Measurements from ENCODE around the gene RNF166. TPM values are rescaled to one million over a fixed set of nuclear protein-coding genes. Genes with fewer than 3 reads are reported as not detected.

The RNF166 gene
- total RNA-seq, 3 donors from 2014 or later (not counting 1 experiment from before 2014, with no cell fraction given) = 459 to 712 (median 501) TPM

- intact Hi-C loops (cut with micrococcal nuclease) = no loop called here
- H3K36me3 ChIP-seq (ENCODE audit: control insufficient read depth, insufficient read depth, low read length) = peaks cover 72% of the 10 kb centered on the region
- no peaks in the 10 kb centered on the region for H3K4me1 ChIP-seq (ENCODE audit: control insufficient read depth, insufficient read depth, low read length)
- 96% methylated on average over 31 of the region's 31 CpGs for WGBS (ENCODE audit: insufficient coverage)
- H3K27ac ChIP-seq (ENCODE audit: low read length) = no peak overlapping the region
- Mint-ChIP-seq H3K27me3 (ENCODE audit: low read depth in 2 of 2) (no peaks in the 10 kb centered on the region), H3K36me3 (no peaks in the 10 kb centered on the region), H3K4me3 (no peak overlapping the region), H3K4me1 (no peaks in the 10 kb centered on the region), H3K9me3 (no peaks in the 10 kb centered on the region), H3K27ac (peak overlapping the region in 1 of 2 donors; percentile 38)
- DNase-seq (no peak), ATAC-seq (no peak)
- no peaks in the 10 kb centered on the region for H3K9me3 ChIP-seq (ENCODE audit: control insufficient read depth, insufficient read depth, low read length)
- H3K4me3 ChIP-seq (ENCODE audit: low read length) = no peak overlapping the region
- no peak for TF ChIP-seq CTCF (IDR thresholded peaks at IDR 0.05)
- H3K27me3 ChIP-seq (ENCODE audit: control insufficient read depth, insufficient read depth, low read length) = no peaks in the 10 kb centered on the region
Observed at GRCh38 chr16:88724855-88725555, 18.8 kb upstream of the RNF166 start.

- 95% methylated on average over 16 of the region's 17 CpGs for WGBS (ENCODE audit: insufficient coverage)
Observed at GRCh38 chr16:88723911-88724310, 17.7 kb upstream of the RNF166 start.

GRCh38 chr16:88723507-88723887, 17.3 kb upstream of the RNF166 start:
- H3K36me3 Mint-ChIP-seq = no peaks in the 10 kb centered on the region
- WGBS (ENCODE audit: insufficient coverage) = 84% methylated on average over 8 of the region's 8 CpGs
- no peak for ATAC-seq

More at GRCh38 chr16:88723911-88724310, 17.7 kb upstream of the RNF166 start:
- H3K4me1 ChIP-seq (ENCODE audit: control insufficient read depth, insufficient read depth, low read length) = peaks cover 4% of the 10 kb centered on the region
- H3K4me3 ChIP-seq (ENCODE audit: low read length) = no peak overlapping the region
- H3K9me3 ChIP-seq (ENCODE audit: control insufficient read depth, insufficient read depth, low read length) = no peaks in the 10 kb centered on the region
- Mint-ChIP-seq H3K4me3 (no peak overlapping the region), H3K4me1 (no peaks in the 10 kb centered on the region), H3K36me3 (no peaks in the 10 kb centered on the region), H3K9me3 (no peaks in the 10 kb centered on the region), H3K27me3 (ENCODE audit: low read depth in 2 of 2) (no peaks in the 10 kb centered on the region), H3K27ac (no peak overlapping the region)
- H3K36me3 ChIP-seq (ENCODE audit: control insufficient read depth, insufficient read depth, low read length) = peaks cover 81% of the 10 kb centered on the region
- H3K27me3 ChIP-seq (ENCODE audit: control insufficient read depth, insufficient read depth, low read length) = no peaks in the 10 kb centered on the region
- TF ChIP-seq CTCF (IDR thresholded peaks at IDR 0.05) = no peak
- ATAC-seq (no peak), DNase-seq (no peak)
- intact Hi-C loops (cut with micrococcal nuclease) = no loop called here
- no peak overlapping the region for H3K27ac ChIP-seq (ENCODE audit: low read length)

More at GRCh38 chr16:88723507-88723887, 17.3 kb upstream of the RNF166 start:
- H3K27me3 ChIP-seq (ENCODE audit: control insufficient read depth, insufficient read depth, low read length) = no peaks in the 10 kb centered on the region
- Mint-ChIP-seq H3K27ac (no peak overlapping the region), H3K9me3 (no peaks in the 10 kb centered on the region), H3K27me3 (ENCODE audit: low read depth in 2 of 2) (no peaks in the 10 kb centered on the region), H3K4me3 (no peak overlapping the region), H3K4me1 (no peaks in the 10 kb centered on the region)
- intact Hi-C loops (cut with micrococcal nuclease) = no loop called here
- H3K36me3 ChIP-seq (ENCODE audit: control insufficient read depth, insufficient read depth, low read length) = peaks cover 82% of the 10 kb centered on the region
- no peaks in the 10 kb centered on the region for H3K9me3 ChIP-seq (ENCODE audit: control insufficient read depth, insufficient read depth, low read length)
- H3K4me1 ChIP-seq (ENCODE audit: control insufficient read depth, insufficient read depth, low read length) = peaks cover 8% of the 10 kb centered on the region
- H3K4me3 ChIP-seq (ENCODE audit: low read length) = no peak overlapping the region
- no peak overlapping the region for H3K27ac ChIP-seq (ENCODE audit: low read length)
- no peak for DNase-seq
- no peak for TF ChIP-seq CTCF (IDR thresholded peaks at IDR 0.05)
